GM18861 (cell line): ENCODE results near the gene SPCS1.
"Not testable (repeated sequence)": the region's sequence is repeated elsewhere in the genome, so short reads cannot be mapped to it uniquely, and the experiment has no call there.

Experiments
- ATAC-seq: cut with Tn5 transposase; IDR thresholded peaks from one replicate; pipeline ENCODE4 v1.9.1; 2021; ENCODE audit not compliant: unreplicated experiment

SPCS1 gene

DNA sequence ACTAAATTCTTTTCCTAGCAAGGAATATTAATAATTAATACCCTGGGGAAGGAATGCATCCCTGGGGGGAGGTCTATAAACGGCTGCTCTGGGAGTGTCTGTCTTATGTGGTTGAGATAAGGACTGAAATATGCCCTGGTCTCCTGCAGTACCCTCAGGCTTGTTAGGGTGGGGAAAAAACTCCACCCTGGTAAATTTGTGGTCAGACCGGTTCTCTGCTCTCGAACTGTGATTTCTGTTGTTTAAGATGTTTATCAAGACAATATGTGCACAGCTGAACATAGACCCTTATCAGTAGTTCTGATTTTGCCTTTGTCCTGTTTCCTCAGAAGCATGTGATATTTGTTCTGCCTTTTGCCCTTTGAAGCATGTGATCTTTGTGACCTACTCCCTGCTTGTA is 22.8 kb downstream of the SPCS1 start:
- ATAC-seq, result not testable (repeated sequence)

DNA sequence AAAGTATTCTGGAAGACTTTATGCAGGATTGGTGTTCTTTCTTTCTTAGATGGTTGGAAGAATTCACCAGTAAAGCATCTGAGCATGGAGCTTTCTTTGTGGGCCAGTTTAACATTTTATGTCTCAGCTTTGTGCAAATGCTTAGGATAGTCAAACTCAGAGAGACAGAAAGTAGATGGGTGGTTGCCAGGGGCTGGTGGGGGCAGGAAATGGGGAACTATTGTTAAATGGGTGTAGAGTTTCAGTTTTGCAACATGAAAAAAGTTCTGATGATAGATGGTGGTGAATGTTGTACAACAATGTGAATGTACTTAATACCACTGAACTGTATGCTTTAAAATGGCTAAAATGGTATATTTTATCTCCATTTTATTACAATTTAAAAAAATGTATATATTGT is 24.8 kb downstream of the SPCS1 start:
- ATAC-seq, result no peak

DNA sequence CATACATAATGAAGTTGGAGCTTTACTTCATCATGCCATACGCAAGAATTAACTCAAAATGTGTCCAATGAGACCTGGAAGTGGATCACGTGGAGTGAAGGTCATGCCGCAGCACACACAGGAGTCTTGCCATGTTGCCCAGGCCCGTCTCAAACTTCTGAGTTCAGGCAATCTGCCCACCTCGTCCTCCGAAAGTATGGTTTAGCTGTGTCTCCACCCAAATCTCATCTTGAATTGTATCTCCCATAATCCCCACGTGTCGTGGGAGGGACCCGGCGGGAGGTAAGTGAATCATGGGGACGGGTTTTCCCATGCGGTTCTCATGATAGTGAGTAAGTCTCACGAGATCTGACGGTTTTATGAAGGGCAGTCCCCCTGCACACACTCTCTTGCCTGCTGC is 25.7 kb downstream of the SPCS1 start:
- ATAC-seq, result no peak

DNA sequence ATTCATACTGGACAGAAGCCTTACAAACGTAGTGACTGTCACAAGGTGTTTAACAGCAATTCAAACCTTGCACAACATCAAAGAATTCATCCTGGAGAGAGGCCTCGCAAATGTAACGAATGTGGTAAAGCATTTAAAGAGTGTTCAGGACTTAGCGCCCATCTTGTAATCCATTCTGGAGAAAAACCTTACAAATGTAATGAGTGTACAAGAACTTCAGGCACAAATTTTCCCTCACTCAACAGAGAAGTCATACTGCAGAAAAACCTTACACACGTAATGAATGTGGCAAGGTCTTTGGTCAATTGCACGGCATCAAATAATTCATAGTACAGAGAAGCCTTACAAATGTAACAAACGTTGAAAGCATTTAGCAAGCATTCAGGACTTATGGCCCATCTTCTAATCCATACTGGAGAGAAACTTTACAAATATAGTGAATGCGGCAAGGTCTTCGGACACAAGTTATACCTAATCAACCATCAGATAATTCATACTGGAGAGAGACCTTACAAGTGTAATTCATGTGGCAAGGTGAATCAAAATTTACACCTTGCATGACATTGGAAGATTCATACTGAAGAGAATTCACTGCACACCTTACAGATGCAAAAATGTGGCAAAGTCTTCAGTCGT is 27.5 kb downstream of the SPCS1 start:
- ATAC-seq, result no peak

DNA sequence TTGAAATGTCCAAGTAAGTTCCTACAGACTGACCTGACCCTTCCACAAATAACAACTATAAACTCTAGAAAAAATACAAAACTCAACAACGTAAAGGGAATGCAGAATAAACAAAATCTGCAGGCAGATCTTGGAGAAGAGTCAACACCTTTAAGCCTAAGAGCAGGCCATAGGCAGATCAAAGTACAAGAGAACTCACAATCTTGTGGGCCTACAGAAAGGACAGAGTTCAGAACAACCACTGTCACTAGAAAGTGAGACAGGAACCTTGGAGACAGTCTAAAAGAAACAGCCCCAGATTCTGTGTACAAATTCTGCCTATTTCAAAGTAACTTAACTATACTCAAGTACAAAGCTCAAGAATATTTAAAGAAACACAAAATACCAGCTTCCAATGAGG is 33.8 kb downstream of the SPCS1 start:
- no peak for ATAC-seq

DNA sequence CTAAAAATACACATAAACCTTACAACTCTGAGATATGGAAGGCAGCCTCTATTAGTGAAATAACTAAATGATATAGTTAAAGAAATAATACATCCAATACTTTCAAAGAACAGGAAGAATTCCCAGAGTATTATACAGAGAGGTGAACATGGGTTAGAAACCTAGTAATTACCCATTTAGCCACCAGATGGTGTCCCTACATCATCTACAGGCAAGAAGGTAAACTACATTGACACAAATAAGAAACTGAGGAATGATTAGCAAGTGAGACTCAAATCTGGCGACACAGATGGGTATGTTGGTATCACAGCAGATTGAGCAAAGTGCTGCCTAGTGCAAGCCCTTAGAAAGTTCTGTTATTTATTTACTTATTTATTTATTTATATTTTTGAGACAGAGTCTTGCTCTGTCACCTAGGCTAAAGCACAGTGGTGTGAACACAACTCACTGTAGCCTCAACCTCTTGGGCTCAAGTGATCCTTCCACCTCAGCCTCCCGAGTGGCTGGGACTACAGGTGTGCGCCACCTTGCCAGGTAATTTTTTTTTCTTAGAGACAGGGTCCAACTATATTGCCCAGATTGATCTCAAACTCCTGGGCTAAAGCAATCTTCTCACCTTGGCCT is 36.6 kb downstream of the SPCS1 start:
- ATAC-seq, result no peak

DNA sequence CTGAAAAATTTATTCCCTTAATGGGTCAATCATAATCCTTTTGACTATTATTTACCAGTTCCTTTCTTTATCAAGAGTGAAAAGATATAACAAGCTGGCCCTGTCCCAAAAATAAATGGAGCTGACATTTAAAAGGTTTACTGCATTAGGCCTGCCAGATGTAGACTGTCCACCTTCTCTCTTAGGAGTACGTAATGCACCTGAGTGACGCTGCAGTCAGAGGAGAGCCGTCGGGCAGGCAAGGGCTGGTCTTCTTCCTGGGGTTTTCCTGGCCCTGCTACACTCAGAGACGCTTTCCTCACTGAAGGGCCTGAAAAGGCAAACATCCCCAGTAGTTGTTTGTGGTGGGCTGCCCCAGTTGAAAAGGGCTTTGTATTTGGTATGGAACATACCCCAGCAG is 37.2 kb downstream of the SPCS1 start:
- ATAC-seq, result no peak

DNA sequence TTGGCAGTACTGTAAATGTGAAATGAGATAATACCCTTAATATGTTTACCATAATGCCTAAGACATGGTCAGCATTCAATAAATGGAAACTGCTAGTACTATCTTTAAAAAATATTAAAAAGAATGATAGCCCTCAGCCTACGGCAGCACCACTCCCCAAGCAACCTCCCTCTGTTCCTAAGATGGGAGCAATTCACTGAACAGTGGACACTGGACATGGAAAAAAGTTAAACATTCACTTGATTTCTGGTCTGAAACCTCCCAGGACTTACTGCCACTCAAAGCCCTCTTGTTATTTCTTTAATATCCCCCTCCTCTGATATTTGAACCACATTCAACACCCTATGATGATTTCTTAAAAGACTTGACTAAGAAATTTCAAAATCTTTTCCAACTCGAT is 37.8 kb downstream of the SPCS1 start:
- ATAC-seq, result no peak

DNA sequence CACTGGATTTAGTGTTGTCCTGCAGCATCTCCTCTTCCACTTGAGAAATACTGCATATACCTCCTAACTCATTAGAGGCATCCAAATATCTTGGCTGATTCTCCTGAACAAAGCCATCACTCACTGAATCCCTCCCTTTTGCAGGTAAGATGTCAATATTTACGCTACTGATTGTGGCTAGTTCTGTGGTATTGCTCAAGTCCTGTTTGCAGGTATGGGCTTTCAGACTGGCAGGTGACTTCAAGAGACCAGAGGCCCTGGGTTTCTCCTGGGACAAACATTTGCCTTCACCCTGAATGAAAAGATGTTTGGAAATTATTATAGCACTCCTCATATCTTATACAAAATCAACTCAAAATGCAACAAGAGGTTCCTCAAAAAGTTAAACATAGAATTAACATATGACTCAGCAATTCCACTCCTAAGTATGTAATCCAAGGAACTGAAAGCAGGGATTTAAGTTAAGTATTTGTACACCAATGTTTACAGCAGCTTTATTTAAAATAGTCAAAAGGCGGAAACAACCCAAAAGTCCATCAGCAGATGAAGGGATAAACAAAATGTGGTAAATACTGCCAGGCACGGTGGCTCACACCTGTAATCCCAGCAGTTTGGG is 46.2 kb downstream of the SPCS1 start:
- no peak for ATAC-seq

DNA sequence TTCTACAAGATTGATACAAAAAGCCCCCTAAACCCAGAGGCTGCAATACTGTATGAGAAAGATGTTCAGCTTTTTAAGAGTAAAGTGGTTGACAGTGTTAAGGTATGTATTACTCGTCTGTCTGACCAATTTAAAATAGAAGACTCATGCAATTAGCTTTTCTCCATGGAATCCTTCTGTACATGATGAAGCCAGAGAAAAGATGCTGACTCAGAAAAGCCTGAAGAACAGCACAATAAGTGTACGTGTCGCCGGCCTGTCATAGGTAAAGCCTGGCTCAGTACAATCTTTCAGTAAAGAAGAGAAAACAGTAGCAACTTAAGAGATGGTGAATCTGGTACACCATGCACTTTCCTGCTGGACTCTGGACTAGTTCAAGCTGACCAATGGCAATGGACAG is 48.5 kb downstream of the SPCS1 start:
- ATAC-seq, result no peak

DNA sequence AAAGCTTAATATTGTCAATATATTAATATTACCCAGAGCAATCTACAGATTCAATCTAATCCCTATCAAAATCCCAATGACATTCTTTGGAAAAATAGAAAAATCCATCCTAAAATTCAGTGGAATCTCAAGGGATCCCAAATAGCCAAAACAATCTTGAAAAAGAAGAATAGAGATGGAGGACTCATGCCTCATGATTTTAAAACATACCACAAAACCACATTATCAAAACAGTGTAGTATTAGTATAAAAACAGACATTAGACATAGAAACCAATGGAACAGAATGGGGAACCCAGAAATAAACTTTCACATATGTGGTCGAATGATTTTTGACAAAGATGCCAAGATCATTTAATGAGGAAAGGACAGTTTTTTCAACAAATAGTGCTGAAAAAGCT is 50.2 kb downstream of the SPCS1 start:
- no peak for ATAC-seq
